ENCODE data around the gene STX8. TPM values are rescaled to one million over a fixed set of nuclear protein-coding genes. Genes with fewer than 3 reads are reported as not detected.

Gene STX8
- polyA plus RNA-seq, 1 of the 3 experiments (the other 2 are of a cell fraction), result 51.3 TPM

- H3K4me3 ChIP-seq (ENCODE audit: low read depth in 2 of 2, low read length in 1 of 2), result no peak overlapping the region
- CTCF ChIA-PET, result interaction anchor here (1.5 kb wide), 1 partner anchor 13 kb away, joined by 3 read pairs; no protein-coding TSS in a partner anchor
- H4K20me1 ChIP-seq (ENCODE audit: insufficient read depth), result no peaks in the 10 kb centered on the region
- no peak overlapping the region for H3K4me2 ChIP-seq
- H3K27ac ChIP-seq (ENCODE audit: low read depth in 2 of 2, low read length in 1 of 2), result no peak overlapping the region
- H3K36me3 ChIP-seq (replicated peaks in 1 of 2; ENCODE audit: control insufficient read depth in 1 of 2, insufficient read depth in 2 of 2, low read length in 1 of 2), result no peaks in the 10 kb centered on the region
- H2AFZ ChIP-seq (ENCODE audit: low read depth), result no peak overlapping the region
- no peak for TF ChIP-seq NFIC (IDR thresholded peaks at IDR 0.05; ENCODE audit: borderline replicate concordance)
- no peak for TF ChIP-seq SIN3A (IDR thresholded peaks at IDR 0.05; ENCODE audit: borderline replicate concordance, low read depth, low read length)
- no peak for TF ChIP-seq MXI1 (IDR thresholded peaks at IDR 0.05; ENCODE audit: low read depth, low read length)
- TF ChIP-seq EP300 (IDR thresholded peaks at IDR 0.05; ENCODE audit: borderline replicate concordance in 1 of 2, low read depth in 1 of 2, low read length in 1 of 2), result no peak
- no peak for TF ChIP-seq MEF2A (IDR thresholded peaks at IDR 0.05; ENCODE audit: borderline replicate concordance, low read depth)
- TF ChIP-seq YY1 (IDR thresholded peaks at IDR 0.05; ENCODE audit: low read depth), result no peak
- TF ChIP-seq RXRA (IDR thresholded peaks at IDR 0.05; ENCODE audit: borderline replicate concordance, low read depth), result no peak
- no peak for TF ChIP-seq TCF12 (IDR thresholded peaks at IDR 0.05)
- TF ChIP-seq POLR2AphosphoS5 (IDR thresholded peaks at IDR 0.05; ENCODE audit: low read depth, low read length), result no peak
- TF ChIP-seq RAD21 (IDR thresholded peaks at IDR 0.05; ENCODE audit: low read length), result no peak
- TF ChIP-seq ZBTB33 (IDR thresholded peaks at IDR 0.05; ENCODE audit: borderline replicate concordance, low read depth), result no peak
- no peak for TF ChIP-seq FOXJ3 (CRISPR knock-in tag; IDR thresholded peaks at IDR 0.05)
- TF ChIP-seq USF1 (IDR thresholded peaks at IDR 0.05; ENCODE audit: borderline replicate concordance, low read depth), result no peak
- TF ChIP-seq, protein P1, sequence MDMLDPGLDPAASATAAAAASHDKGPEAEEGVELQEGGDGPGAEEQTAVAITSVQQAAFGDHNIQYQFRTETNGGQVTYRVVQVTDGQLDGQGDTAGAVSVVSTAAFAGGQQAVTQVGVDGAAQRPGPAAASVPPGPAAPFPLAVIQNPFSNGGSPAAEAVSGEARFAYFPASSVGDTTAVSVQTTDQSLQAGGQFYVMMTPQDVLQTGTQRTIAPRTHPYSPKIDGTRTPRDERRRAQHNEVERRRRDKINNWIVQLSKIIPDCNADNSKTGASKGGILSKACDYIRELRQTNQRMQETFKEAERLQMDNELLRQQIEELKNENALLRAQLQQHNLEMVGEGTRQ (IDR thresholded peaks at IDR 0.05; ENCODE audit: borderline replicate concordance, low read depth, low read length), result no peak
- no peak for TF ChIP-seq TEAD4 (IDR thresholded peaks at IDR 0.05; ENCODE audit: borderline replicate concordance, insufficient read depth)
- no peaks in the 10 kb centered on the region for H3K9me2 ChIP-seq
- H3K9ac ChIP-seq, result no peak overlapping the region
- POLR2A ChIA-PET, result no interaction called here
- H3F3A ChIP-seq (replicated peaks; ENCODE audit: insufficient read depth), result no peaks in the 10 kb centered on the region
- no peaks in the 10 kb centered on the region for H3K79me2 ChIP-seq (ENCODE audit: insufficient read depth)
- peaks cover 0 to 3% of the 10 kb centered on the region in 2 experiments; a peak in 1 of 4 replicates for H3K4me1 ChIP-seq (ENCODE audit: control insufficient read depth in 1 of 2, insufficient read depth in 2 of 2, low read depth in 1 of 2, low read length in 1 of 2)
- DNase-seq, result no peak
- WGBS (ENCODE audit: low lambda C conversion rate), result 90% methylated on average over 16 of the region's 16 CpGs
- 0 out of 2 replicates have a peak, but pooled peaks cover 8% of the 10 kb centered on the region for H3K9me3 ChIP-seq
- H3K27me3 ChIP-seq (ENCODE audit: insufficient read depth), result no peaks in the 10 kb centered on the region
Observed at GRCh38 chr17:9331279-9332131, 244.1 kb downstream of the STX8 start.

All from SK-N-SH (cell line).